WERI-Rb-1 (cell line): ENCODE results near the gene TIMM17A.

Source experiments
- DNase-seq: peaks from one replicate; pipeline ENCODE4 v3.0.0-alpha.2; 2020
- H3K27ac ChIP-seq: fragments of 250-450 bp; sonication (Bioruptor Pico); 2 replicates; pipeline ENCODE4 v1.5.1; 2020; ENCODE audit warnings: mild to moderate bottlenecking, moderate library complexity
- H3K27me3 ChIP-seq: fragments of 250-450 bp; sonication (Bioruptor Pico); 2 replicates; pipeline ENCODE4 v1.5.1; 2021; ENCODE audit warnings: mild to moderate bottlenecking, low read depth, moderate library complexity; ENCODE audit not compliant: insufficient read depth, severe bottlenecking
- H3K36me3 ChIP-seq: fragments of 250-450 bp; sonication (Bioruptor Pico); 2 replicates; pipeline ENCODE4 v1.5.1; 2020; ENCODE audit warnings: mild to moderate bottlenecking, moderate library complexity
- H3K4me3 ChIP-seq: 2 replicates; pipeline ENCODE4 v1.5.1; 2011; ENCODE audit warnings: low read depth, mild to moderate bottlenecking, control low read depth, low read length
- H3K9me3 ChIP-seq: fragments of 250-450 bp; sonication (Bioruptor Pico); 2 replicates; pipeline ENCODE4 v1.5.1; 2021; ENCODE audit warnings: mild to moderate bottlenecking, moderate library complexity; ENCODE audit not compliant: severe bottlenecking
- TF ChIP-seq, protein P1 (sequence below): IDR thresholded peaks from 2 replicates; pipeline ENCODE4 v1.5.1; 2011; ENCODE audit warnings: low read depth, mild to moderate bottlenecking, control low read depth, inconsistent platforms, low read length

The TIMM17A gene

DNA sequence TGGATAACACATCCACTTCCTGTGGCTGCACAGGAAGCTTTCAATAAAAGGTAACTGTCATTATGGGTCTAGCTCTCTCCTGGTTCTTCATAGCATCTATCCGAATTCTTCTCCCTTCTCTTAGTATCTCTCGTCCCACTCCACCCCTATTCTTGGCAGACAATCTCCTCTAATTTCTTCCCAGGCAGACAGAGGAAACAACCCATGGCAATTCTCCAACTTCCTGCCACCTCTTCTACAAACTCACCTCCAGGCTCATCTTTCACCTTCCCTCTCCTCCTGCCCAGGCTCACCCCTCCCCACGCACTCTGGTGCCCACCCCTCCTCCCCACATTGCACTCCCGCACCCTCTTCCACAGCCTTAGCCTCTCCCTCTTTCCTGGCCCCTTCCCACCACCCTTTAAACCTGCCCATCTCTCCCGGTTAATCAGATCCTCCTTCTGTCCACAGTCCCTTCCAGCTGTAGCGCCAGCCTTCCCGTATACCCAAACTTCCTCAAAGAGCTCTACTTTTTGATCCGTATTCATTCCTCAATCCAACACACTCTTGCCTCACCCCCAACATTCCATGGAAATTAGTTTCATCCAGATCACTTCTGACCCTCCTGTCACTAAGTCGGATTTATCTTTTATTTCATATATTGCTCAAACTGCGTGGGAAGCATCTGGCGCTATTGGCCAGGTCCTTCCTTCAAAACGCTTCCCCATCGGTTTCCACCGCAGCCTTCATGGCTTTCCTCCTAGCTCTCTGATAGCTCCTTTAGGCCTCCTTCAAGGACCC, 40.7 kb upstream of the TIMM17A start:
- TF ChIP-seq, protein P1, sequence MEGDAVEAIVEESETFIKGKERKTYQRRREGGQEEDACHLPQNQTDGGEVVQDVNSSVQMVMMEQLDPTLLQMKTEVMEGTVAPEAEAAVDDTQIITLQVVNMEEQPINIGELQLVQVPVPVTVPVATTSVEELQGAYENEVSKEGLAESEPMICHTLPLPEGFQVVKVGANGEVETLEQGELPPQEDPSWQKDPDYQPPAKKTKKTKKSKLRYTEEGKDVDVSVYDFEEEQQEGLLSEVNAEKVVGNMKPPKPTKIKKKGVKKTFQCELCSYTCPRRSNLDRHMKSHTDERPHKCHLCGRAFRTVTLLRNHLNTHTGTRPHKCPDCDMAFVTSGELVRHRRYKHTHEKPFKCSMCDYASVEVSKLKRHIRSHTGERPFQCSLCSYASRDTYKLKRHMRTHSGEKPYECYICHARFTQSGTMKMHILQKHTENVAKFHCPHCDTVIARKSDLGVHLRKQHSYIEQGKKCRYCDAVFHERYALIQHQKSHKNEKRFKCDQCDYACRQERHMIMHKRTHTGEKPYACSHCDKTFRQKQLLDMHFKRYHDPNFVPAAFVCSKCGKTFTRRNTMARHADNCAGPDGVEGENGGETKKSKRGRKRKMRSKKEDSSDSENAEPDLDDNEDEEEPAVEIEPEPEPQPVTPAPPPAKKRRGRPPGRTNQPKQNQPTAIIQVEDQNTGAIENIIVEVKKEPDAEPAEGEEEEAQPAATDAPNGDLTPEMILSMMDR, result no peak
- no peak for DNase-seq
- Histone ChIP-seq H3K27ac (no peak overlapping the region), H3K27me3 (no peaks in the 10 kb centered on the region), H3K4me3 (no peak overlapping the region), H3K9me3 (no peaks in the 10 kb centered on the region), H3K36me3 (no peaks in the 10 kb centered on the region)

DNA sequence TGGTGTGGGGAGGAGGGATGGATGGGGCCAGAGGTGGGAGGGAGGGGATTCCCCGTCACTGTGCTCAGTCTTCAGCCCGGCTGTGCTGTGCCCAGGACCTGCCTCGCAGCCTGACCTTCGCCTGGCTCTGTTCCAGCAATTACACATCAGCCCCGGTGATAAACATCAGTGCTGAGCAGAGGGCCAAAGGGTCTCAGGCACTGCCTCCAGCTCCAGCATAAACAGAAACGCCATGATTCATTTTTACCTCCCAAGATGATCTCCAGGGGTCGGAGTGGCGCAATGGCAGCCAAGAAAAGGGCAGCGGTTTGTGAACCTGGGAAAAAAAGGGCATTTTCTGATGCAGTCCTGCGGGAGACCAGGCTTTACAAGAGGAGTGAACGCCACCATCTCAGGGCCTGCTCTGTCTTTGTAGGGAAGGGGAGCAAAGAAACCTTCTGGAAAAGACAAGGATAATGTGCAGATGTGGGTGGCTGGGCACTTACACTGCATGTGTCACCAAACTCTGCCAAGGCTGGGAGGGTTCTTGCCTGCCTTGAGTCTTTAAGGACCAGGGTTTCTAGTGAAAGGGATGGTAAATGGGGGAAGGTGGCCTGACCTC, 38.6 kb upstream of the TIMM17A start:
- Histone ChIP-seq H3K9me3 (no peaks in the 10 kb centered on the region), H3K36me3 (no peaks in the 10 kb centered on the region), H3K4me3 (no peak overlapping the region), H3K27me3 (no peaks in the 10 kb centered on the region), H3K27ac (no peak overlapping the region)
- no peak for DNase-seq
- TF ChIP-seq, protein P1, result no peak

DNA sequence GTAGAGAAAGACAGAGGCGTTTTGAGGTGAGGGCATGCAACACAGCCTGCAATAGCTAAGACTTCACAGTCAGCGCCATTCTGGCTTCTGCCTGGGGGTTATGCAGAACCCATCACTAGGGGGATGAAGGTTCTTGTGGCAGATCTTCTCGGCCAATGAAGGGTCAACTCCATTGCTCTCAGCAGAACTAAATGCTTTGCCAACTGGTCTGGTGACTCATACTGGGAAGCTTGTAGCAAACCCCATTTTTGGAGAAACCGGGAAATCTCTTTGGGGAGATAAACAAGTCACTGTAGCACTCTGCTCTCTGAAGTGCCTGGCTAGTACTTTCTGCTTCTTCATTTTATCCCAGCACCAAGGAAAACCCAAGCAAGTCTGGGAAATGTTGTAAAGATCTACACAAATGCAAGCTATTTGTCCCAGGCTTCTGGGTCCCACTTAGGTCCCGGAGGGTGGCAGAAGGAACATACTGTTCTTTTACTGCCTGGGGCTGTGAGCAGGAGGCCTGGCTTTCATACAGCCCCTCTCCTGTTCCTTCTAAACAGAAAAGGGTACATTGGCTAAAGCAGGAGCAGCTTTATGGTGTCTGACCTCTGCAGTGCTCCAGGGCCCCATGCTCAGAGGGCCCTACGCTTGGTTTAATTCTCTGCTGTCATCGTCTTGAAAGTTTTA, 37.8 kb upstream of the TIMM17A start:
- DNase-seq, result no peak
- no peaks in the 10 kb centered on the region for H3K36me3 ChIP-seq
- H3K27ac ChIP-seq, result no peak overlapping the region
- TF ChIP-seq, protein P1, result 0 out of 2 replicates have a peak, but pooled peaks have one; percentile 10
- H3K9me3 ChIP-seq, result peaks cover 2% of the 10 kb centered on the region
- no peak overlapping the region for H3K4me3 ChIP-seq
- H3K27me3 ChIP-seq, result no peaks in the 10 kb centered on the region

DNA sequence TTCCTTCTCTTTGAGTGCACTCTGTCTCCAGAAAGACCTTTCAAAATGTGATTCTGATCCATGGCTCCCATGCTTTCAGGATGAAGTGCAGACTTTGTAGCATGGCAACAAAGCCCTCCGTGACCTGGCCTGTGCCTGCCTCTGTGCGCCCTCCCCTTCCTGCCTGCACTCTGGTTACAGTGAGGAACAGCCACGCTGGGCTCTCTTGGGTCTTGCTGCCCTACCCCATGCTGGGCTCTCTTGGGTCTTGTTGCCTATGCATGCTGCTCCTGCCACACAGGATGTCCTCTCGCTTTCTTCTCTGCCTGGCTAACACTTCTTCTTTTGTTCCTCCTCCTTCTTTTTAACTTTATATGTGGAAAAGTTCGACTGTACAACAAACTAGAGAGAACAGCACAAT, 37.0 kb upstream of the TIMM17A start:
- TF ChIP-seq, protein P1, result no peak
- H3K9me3 ChIP-seq, result peaks cover 2% of the 10 kb centered on the region
- H3K27ac ChIP-seq, result no peak overlapping the region
- no peak overlapping the region for H3K4me3 ChIP-seq
- H3K27me3 ChIP-seq, result no peaks in the 10 kb centered on the region
- peak; percentile 31 for DNase-seq
- no peaks in the 10 kb centered on the region for H3K36me3 ChIP-seq

DNA sequence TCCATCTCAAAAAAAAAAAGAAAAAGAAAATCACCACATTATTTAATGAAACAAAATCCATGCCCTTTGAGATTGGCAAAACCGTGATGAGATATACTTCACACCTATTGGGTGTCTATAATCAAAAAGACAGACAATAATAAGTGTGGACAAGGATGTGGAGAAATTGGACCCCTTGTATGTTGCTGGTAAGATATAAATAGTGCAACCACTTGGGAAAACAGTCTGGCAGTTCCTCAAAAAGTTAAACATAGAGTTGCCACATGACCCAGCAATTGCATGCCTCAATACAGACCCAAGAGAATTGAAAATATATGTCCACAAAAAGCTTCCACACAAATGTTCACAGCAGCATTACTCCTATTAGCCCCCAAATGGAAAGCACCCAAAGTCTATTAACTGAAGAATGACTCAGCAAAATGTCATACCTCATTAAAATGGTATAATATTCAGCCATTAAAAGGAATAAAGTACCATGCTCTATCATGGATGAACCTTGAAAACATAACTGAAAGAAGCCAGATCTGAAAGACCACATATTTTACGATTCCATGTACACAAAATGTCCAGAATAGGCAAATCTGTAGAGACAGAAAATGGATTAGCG, 33.2 kb upstream of the TIMM17A start:
- TF ChIP-seq, protein P1, result no peak
- Histone ChIP-seq H3K4me3 (no peak overlapping the region), H3K27me3 (no peaks in the 10 kb centered on the region), H3K36me3 (no peaks in the 10 kb centered on the region), H3K27ac (no peak overlapping the region), H3K9me3 (peaks cover 2% of the 10 kb centered on the region)
- no peak for DNase-seq
